Small intestine (tissue), 7 donors: ENCODE results near the gene LMAN1L. TPM values are rescaled to one million over a fixed set of nuclear protein-coding genes. Genes with fewer than 3 reads are reported as not detected.

Experiments used
- DNase-seq, 2 donors: peaks; one replicate each; pipeline versions ENCODE4 v3.0.0 to v3.0.0-alpha.2; 2013
- FAIRE-seq: peaks from 2 replicates; lab custom pipeline; 2012; peaks lifted over from hg19 to GRCh38; lab: Jason Lieb, UNC
- H3K27ac ChIP-seq, 3 donors: one replicate each; pipeline ENCODE4 v1.5.1; 2013; ENCODE audit warnings: low read length in 2 of 3, mild to moderate bottlenecking in 2 of 3, control low read depth in 1 of 3, inconsistent platforms in 1 of 3, low read depth in 1 of 3, moderate library complexity in 1 of 3
- H3K27me3 ChIP-seq, 3 donors: one replicate each; pipeline ENCODE4 v1.6.1; 2013; ENCODE audit warnings: low read length in 3 of 3, inconsistent platforms in 1 of 3; ENCODE audit not compliant: control insufficient read depth in 3 of 3, insufficient read depth in 3 of 3
- H3K36me3 ChIP-seq, 3 donors: one replicate each; pipeline ENCODE4 v1.6.1; 2013; ENCODE audit warnings: low read length in 3 of 3, inconsistent platforms in 1 of 3, low read depth in 1 of 3, mild to moderate bottlenecking in 1 of 3, moderate library complexity in 1 of 3; ENCODE audit not compliant: control insufficient read depth in 3 of 3, insufficient read depth in 2 of 3
- H3K4me1 ChIP-seq, 3 donors: one replicate each; pipeline ENCODE4 v1.6.1; 2013; ENCODE audit warnings: low read length in 2 of 3, inconsistent platforms in 1 of 3, low read depth in 1 of 3, mild to moderate bottlenecking in 1 of 3, moderate library complexity in 1 of 3; ENCODE audit not compliant: control insufficient read depth in 3 of 3, insufficient read depth in 2 of 3
- H3K4me3 ChIP-seq, 3 donors: one replicate each; pipeline ENCODE4 v1.5.1; 2013; ENCODE audit warnings: low read length in 3 of 3, control low read depth in 1 of 3, inconsistent platforms in 1 of 3, low read depth in 1 of 3, mild to moderate bottlenecking in 1 of 3, moderate library complexity in 1 of 3
- H3K9me3 ChIP-seq, 2 donors: one replicate each; pipeline ENCODE4 v1.6.1; 2013; ENCODE audit warnings: low read depth in 1 of 2, low read length in 1 of 2; ENCODE audit not compliant: control insufficient read depth in 2 of 2, insufficient read depth in 1 of 2
- WGBS, 3 donors: extraction: QIAGEN DNeasy Blood & Tissue Kit; methylation state at CpG; one replicate each; pipeline ENCODE4 v1.1.7; 2013; 5-methylcytosine and 5-hydroxymethylcytosine counted together
- polyA plus RNA-seq, 4 donors: library from polyadenylated mRNA; stranded (reverse) in 3 of 4; unstranded in 1 of 4; fragments of 200-250 nt in 3 of 4; fragments of 120-200 nt in 1 of 4; gene quantifications; one replicate each; pipeline versions ENCODE4 v1.2.1 to v1.2.3, GENCODE V29; 2013
- donor health status: healthy with polysubstance abuse.
- donor health status: control.
- donor health status: control.
- donor health status: Bipolar disorder and iron deficiency.
- donor health status: healthy.

LMAN1L gene
- polyA plus RNA-seq, 4 donors, result 0.46 TPM; not detected in 3

GRCh38 chr15:74865316-74865715 lies 52.7 kb downstream of the LMAN1L start:
- DNase-seq (no peak), FAIRE-seq (no peak)
- Histone ChIP-seq H3K36me3 (peaks cover 0 to 25% (median 0%) of the 10 kb centered on the region in 3 donors), H3K27ac (peak overlapping the region in 2 of 3 donors; percentile 7 to 30), H3K9me3 (no peaks in the 10 kb centered on the region), H3K4me1 (peaks cover 11 to 64% (median 17%) of the 10 kb centered on the region in 3 donors), H3K27me3 (no peaks in the 10 kb centered on the region), H3K4me3 (no peak overlapping the region)
- 23 to 66% (median 53%) methylated on average over 2 of the region's 2 CpGs for WGBS, 3 donors

- Histone ChIP-seq H3K27ac (peak overlapping the region in 2 of 3 donors; percentile 29 to 49), H3K27me3 (no peaks in the 10 kb centered on the region), H3K36me3 (peaks cover 0 to 27% (median 0%) of the 10 kb centered on the region in 3 donors), H3K9me3 (no peaks in the 10 kb centered on the region), H3K4me3 (no peak overlapping the region), H3K4me1 (peaks cover 14 to 72% (median 19%) of the 10 kb centered on the region in 3 donors)
- peak in 1 of 2 donors; percentile 46 for DNase-seq
- 29 to 59% (median 58%) methylated on average over 6 of the region's 6 CpGs for WGBS, 3 donors
- no peak for FAIRE-seq
Observed at GRCh38 chr15:74866090-74866489, 53.5 kb downstream of the LMAN1L start.

- DNase-seq (no peak), FAIRE-seq (no peak)
- Histone ChIP-seq H3K27ac (peak overlapping the region; percentile 73 to 93 (median 77)), H3K4me1 (peaks cover 14 to 76% (median 20%) of the 10 kb centered on the region in 3 donors), H3K27me3 (no peaks in the 10 kb centered on the region), H3K9me3 (no peaks in the 10 kb centered on the region), H3K36me3 (peaks cover 0 to 25% (median 0%) of the 10 kb centered on the region in 3 donors), H3K4me3 (no peak overlapping the region)
- WGBS, 3 donors, result 3 to 37% (median 19%) methylated on average over 1 of the region's 1 CpG
Observed at GRCh38 chr15:74867466-74868038, 54.9 kb downstream of the LMAN1L start.

- peak; percentile 59 to 94 for DNase-seq
- H3K9me3 ChIP-seq, result no peaks in the 10 kb centered on the region
- no peak for FAIRE-seq
- H3K27ac ChIP-seq, result peak overlapping the region; percentile 73 to 93 (median 77)
- peaks cover 14 to 76% (median 20%) of the 10 kb centered on the region in 3 donors for H3K4me1 ChIP-seq
- no peaks in the 10 kb centered on the region for H3K27me3 ChIP-seq
- peaks cover 0 to 25% (median 0%) of the 10 kb centered on the region in 3 donors for H3K36me3 ChIP-seq
- WGBS, 3 donors, result 10 to 36% (median 26%) methylated on average over 6 of the region's 6 CpGs
- H3K4me3 ChIP-seq, result no peak overlapping the region
Observed at GRCh38 chr15:74868059-74868458, 55.4 kb downstream of the LMAN1L start.

GRCh38 chr15:74869372-74869725 lies 56.7 kb downstream of the LMAN1L start:
- no peak for DNase-seq
- Histone ChIP-seq H3K36me3 (peaks cover 0 to 21% (median 0%) of the 10 kb centered on the region in 3 donors), H3K27me3 (no peaks in the 10 kb centered on the region), H3K9me3 (no peaks in the 10 kb centered on the region), H3K27ac (peak overlapping the region; percentile 77 to 89 (median 84)), H3K4me3 (no peak overlapping the region), H3K4me1 (peaks cover 14 to 74% (median 20%) of the 10 kb centered on the region in 3 donors)
- FAIRE-seq, result no peak

- 3 to 18% (median 5%) methylated on average over 6 of the region's 6 CpGs for WGBS, 3 donors
Observed at GRCh38 chr15:74869726-74870407, 57.2 kb downstream of the LMAN1L start.

GRCh38 chr15:74870436-74871215 lies 58.0 kb downstream of the LMAN1L start:
- H3K36me3 ChIP-seq, result peaks cover 0 to 16% (median 0%) of the 10 kb centered on the region in 3 donors
- WGBS, 3 donors, result 11 to 24% (median 11%) methylated on average over 6 of the region's 6 CpGs
- H3K27ac ChIP-seq, result peak overlapping the region; percentile 46 to 89 (median 85)
- DNase-seq (peak in 1 of 2 donors; percentile 44), FAIRE-seq (no peak)
- H3K27me3 ChIP-seq, result no peaks in the 10 kb centered on the region
- H3K4me1 ChIP-seq, result peaks cover 14 to 64% (median 17%) of the 10 kb centered on the region in 3 donors
- H3K9me3 ChIP-seq, result no peaks in the 10 kb centered on the region
- peak overlapping the region in 1 of 3 donors; percentile 13 for H3K4me3 ChIP-seq

More at GRCh38 chr15:74869726-74870407, 57.2 kb downstream of the LMAN1L start:
- H3K27ac ChIP-seq, result peak overlapping the region; percentile 77 to 89 (median 84)
- H3K9me3 ChIP-seq, result no peaks in the 10 kb centered on the region
- peaks cover 0 to 17% (median 0%) of the 10 kb centered on the region in 3 donors for H3K36me3 ChIP-seq
- peak in 1 of 2 donors; percentile 89 for DNase-seq
- no peak for FAIRE-seq
- H3K4me1 ChIP-seq, result peaks cover 14 to 68% (median 17%) of the 10 kb centered on the region in 3 donors
- H3K27me3 ChIP-seq, result no peaks in the 10 kb centered on the region
- no peak overlapping the region for H3K4me3 ChIP-seq

GRCh38 chr15:74872702-74873035 lies 60.0 kb downstream of the LMAN1L start:
- no peaks in the 10 kb centered on the region for H3K27me3 ChIP-seq
- no peaks in the 10 kb centered on the region for H3K9me3 ChIP-seq
- WGBS, 3 donors, result 0 to 2% (median 1%) methylated on average over 11 of the region's 11 CpGs
- H3K36me3 ChIP-seq, result peaks cover 0 to 13% (median 0%) of the 10 kb centered on the region in 3 donors
- peak overlapping the region; percentile 72 to 74 (median 74) for H3K4me3 ChIP-seq
- H3K27ac ChIP-seq, result peak overlapping the region; percentile 90 to 96 (median 93)
- H3K4me1 ChIP-seq, result peaks cover 13 to 44% (median 17%) of the 10 kb centered on the region in 3 donors
- FAIRE-seq, result no peak
- no peak for DNase-seq
